ENCODE data around the gene GAPT.

DNA sequence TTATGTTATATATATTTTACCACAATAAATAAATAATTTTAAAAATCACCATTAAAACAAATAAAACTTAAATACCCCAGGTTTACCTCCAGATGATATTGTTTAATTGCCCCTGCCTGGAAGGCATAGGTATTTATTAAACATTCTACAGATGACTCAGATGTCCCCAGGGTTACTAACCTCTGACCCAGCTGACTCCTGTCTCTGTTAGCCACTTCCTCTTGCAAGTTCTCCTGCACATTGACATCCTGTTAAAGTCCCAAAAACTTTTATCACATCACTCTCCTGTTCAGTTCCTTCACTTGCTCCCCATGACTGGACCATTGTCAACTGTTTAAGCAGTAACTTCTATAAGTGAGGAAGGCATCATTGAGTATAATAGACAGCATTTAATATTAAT lies 54.7 kb downstream of the GAPT start:
- TF ChIP-seq SP1 (IDR thresholded peaks at IDR 0.05): peak; percentile 10
- TF ChIP-seq, protein P1, sequence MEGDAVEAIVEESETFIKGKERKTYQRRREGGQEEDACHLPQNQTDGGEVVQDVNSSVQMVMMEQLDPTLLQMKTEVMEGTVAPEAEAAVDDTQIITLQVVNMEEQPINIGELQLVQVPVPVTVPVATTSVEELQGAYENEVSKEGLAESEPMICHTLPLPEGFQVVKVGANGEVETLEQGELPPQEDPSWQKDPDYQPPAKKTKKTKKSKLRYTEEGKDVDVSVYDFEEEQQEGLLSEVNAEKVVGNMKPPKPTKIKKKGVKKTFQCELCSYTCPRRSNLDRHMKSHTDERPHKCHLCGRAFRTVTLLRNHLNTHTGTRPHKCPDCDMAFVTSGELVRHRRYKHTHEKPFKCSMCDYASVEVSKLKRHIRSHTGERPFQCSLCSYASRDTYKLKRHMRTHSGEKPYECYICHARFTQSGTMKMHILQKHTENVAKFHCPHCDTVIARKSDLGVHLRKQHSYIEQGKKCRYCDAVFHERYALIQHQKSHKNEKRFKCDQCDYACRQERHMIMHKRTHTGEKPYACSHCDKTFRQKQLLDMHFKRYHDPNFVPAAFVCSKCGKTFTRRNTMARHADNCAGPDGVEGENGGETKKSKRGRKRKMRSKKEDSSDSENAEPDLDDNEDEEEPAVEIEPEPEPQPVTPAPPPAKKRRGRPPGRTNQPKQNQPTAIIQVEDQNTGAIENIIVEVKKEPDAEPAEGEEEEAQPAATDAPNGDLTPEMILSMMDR (IDR thresholded peaks at IDR 0.05; ENCODE audit: low read depth, low read length, missing input control): no peak
